HG03135 (cell line): ENCODE results near the gene SLC34A1.
"Not testable (repeated sequence)": the region's sequence is repeated elsewhere in the genome, so short reads cannot be mapped to it uniquely, and the experiment has no call there.

Experiments
- ATAC-seq: cut with Tn5 transposase; IDR thresholded peaks from one replicate; pipeline ENCODE4 v1.9.1; 2021; ENCODE audit warnings: mild to moderate bottlenecking, moderate library complexity; ENCODE audit not compliant: unreplicated experiment

Gene SLC34A1

DNA sequence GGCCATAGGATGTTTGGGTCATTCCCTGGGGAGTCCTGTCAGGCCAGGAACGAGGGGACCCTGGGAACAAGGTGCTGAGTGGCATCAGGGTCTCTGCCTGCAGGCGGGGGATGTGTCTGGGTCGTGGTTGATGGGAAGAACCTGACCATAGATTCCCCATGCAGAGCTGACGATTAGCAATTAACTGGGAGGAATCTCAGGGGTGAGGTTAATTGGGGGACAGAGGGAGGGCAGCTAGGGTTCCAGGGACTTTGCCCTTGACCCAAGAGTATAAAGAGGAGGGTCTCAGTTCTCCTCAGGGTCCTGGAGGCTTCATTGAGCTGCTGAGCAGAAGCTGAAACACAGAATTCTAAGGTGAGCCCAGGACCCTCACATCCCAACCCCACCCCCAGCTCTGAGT is at the start of gene SLC34A1:
TSS of gene SLC34A1 (plus strand) at position 301 of the 400 bp plus-strand sequence. CDS start 1,308 bp downstream, outside the sequence.
- no peak for ATAC-seq

- ATAC-seq: no peak
Measured at GRCh38 chr5:177334781-177335700, 49.2 kb upstream of the SLC34A1 start.

- no peak for ATAC-seq
Measured at GRCh38 chr5:177335701-177336065, 48.6 kb upstream of the SLC34A1 start.

DNA sequence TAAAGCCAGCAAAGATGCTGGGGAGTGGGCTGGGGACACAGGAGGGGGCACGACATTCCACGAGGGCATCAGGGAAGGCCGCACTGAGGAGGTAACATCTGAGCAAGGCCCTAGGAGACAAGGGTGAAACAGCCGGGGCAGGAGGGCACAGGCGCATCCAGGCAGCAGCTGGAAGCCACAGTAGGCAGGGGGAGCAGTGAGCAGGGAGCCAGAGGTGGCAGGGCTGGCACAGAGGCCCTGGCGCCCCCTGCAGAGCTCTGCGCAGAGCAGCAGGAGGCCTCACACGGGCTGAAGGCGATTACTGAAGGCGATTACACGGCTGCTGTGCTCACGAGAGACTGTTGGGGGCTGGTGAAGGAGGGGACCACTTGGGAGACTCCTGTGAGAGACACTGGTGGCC is 48.1 kb upstream of the SLC34A1 start:
- no peak for ATAC-seq

DNA sequence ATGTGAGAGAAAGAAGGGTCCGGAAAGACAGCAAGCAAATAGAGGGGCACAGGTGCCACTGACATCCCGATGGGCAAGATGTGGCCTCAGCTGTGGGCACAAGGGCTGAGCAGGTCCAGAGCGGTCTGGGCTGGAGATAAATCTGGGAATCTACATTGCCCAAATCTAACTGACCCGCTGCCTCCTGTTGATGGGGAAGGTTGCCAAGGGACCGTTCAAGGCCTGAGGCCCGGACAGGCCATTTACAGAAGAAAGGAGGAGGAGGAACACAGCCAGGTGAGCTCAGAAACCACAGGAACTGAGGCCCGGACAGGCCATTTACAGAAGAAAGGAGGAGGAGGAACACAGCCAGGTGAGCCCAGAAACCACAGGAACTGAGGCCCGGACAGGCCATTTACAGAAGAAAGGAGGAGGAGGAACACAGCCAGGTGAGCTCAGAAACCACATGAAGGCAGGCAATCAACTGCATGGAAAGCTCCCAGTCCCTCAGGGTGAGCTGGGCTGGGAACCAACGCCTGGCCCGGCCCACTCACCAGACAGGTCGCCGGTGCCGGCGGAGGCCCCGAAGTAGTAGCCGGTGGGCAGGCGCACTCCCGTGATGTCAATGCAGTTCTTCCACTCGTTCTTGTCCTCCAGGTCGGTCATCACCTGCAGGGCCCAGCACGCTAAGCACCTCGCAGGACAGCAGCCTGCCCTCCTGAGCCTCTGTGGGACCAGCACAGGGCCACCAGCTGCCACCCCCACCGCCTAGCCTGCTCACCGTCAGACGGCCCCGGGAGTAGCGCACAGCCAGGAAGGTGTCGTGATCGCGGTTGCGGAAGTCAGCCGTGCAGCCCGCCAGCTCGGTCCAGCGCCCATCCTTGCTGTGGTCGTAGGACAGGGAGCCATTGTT is 47.4 kb upstream of the SLC34A1 start:
- no peak for ATAC-seq

- ATAC-seq: no peak
Measured at GRCh38 chr5:177338251-177339106, 45.8 kb upstream of the SLC34A1 start.

- ATAC-seq: no peak
Measured at GRCh38 chr5:177339107-177339638, 45.1 kb upstream of the SLC34A1 start.

DNA sequence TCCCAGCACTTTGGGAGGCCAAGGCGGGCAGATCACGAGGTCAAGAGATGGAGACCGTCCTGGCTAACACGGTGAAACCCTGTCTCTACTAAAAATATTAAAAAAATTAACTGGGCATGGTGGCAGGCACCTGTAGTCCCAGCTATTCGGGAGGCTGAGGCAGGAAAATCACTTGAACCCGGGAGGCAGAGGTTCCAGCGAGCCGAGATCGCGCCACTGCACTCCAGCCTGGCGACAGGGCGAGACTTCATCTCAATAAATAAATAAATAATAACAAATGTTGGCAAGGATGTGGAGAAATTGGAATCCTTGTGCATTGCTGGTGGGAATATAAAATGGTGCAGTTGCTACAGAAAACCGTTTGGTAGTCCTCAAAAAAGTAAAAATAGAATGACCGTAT is 41.2 kb upstream of the SLC34A1 start:
- not testable (repeated sequence) for ATAC-seq

GRCh38 chr5:177343777-177344176 is 40.5 kb upstream of the SLC34A1 start:
- no peak for ATAC-seq

GRCh38 chr5:177344891-177345290 is 39.3 kb upstream of the SLC34A1 start:
- no peak for ATAC-seq

GRCh38 chr5:177346820-177347219 is 37.4 kb upstream of the SLC34A1 start:
- no peak for ATAC-seq

DNA sequence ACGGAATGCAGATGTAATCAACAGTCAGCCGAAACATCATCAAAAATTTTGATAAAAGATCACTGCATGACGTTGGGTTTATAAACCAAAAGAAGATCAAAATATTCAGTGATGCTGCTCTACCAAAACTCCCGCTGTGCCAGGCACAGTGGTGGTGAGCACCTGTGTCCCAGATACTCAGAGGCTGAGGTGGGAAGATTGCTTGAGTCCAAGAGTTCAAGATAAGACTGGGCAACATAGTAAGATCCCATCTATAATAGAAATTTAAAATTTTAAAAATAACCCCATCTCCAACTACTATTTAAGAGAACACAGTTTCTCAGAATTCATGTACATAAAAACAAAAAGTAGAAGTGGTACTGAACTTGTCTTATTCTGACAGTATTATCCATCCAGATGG is 36.5 kb upstream of the SLC34A1 start:
- ATAC-seq: no peak

DNA sequence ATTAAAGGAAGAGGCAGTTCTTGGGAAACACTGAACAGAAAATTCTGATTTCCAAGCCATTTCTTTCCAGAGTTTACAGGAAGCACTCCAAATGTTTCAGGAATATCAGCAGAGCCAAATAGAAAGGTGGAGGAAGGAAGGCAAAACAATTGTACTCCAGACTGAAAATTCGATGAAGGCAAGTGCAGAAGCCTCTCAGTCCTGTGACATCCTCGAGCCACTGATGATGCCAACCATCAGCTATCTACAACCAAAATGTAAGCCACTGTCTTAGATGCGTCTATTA is 34.9 kb upstream of the SLC34A1 start:
- no peak for ATAC-seq

DNA sequence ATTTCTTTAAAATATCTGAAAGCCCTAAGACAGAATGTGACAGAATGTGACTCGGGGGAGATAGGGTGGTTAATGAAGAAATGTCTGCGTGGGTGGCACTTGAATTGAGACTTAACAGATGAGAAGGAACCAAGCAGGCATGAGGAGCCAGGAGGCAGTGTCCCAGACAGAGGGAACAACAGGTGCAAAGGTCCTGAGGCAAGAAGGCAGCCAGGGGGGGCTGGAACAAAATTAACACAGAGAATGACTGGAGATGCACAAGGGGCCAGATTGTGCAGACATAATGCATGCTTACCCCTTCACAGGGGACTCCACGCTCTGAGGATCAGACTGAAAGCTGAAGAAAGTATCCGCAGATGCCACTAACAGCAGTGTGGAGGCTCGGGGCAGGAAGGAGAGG is 34.5 kb upstream of the SLC34A1 start:
- no peak for ATAC-seq

DNA sequence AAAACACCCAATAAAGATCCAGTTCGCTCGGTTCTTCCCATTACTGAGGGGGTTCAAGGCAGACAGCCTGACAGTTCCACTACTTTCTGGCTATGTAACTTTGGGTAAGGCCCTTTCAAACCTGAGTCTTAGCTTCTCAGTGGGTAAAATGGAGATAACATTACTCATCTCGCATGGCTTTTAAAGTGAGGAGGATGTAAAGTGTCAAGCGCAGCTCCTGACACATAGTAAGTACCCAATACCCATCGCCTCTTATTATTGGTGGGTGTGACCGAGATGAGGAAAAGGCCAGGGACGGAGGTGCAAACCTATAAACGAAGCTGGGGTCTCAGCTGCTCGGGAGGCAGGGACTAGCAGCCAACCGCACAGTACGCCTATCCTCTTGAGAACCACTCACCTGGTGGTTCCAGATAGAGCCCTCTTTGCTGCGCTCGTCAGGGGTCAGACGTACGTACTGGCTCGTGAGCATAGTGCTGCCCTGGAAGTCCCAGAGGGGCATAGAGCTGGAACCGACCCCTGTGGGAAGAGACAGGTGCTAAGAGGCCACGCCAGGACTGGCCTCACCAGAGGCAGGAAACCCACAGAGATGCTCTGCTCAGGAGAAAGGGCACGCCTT is 33.4 kb upstream of the SLC34A1 start:
- no peak for ATAC-seq

GRCh38 chr5:177351392-177352329 is 32.6 kb upstream of the SLC34A1 start, which contains the start of gene LMAN2:
Gene LMAN2, minus strand, starts transcription at chr5:177351668. Its CDS starts 21 bp downstream, at chr5:177351647.
- peak; percentile 94 for ATAC-seq

GRCh38 chr5:177353093-177353492 is 31.1 kb upstream of the SLC34A1 start:
- no peak for ATAC-seq

GRCh38 chr5:177354256-177354655 is 30.0 kb upstream of the SLC34A1 start:
- ATAC-seq: no peak

DNA sequence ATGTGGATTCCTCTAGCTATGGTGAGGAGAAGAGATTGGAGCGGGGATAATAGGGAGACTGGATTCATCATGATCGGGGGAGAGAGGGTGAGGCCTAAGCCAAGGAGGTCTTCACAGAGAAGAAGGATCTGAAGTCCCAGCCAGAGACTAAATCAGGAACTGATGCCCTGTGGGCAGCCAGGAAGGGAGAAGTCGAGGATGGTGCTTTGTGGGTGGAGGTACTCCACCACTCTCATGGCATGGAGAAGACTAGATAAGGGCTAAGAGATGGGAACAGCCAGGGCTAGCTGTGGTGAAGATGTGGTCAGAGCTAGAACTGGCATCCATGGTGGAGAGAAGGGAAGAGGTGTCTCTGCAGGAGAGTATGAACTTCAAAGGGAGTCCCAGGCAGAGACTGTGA is 29.5 kb upstream of the SLC34A1 start:
- ATAC-seq: no peak
